Heart right ventricle (tissue), 16 donors: ENCODE measurements around the gene MS4A10. TPM values are rescaled to one million over a fixed set of nuclear protein-coding genes. Genes with fewer than 3 reads are reported as not detected.

Experiments used
- ATAC-seq, 8 donors: fragments of 200-7000 bp; cut with Tn5 transposase; one replicate each; pipeline ENCODE4 v1.9.1; 2020; ENCODE audit warnings: mild to moderate bottlenecking in 8 of 8, moderate library complexity in 8 of 8, moderate number of reproducible peaks in 1 of 8
- DNase-seq, 2 donors: peaks; one replicate each; pipeline ENCODE4 v3.0.0-alpha.2; 2020
- H3K27ac ChIP-seq, 10 donors: fragments of 200-600 bp; sonication (generic) in 2 of 10; one replicate each; pipeline versions ENCODE4 v1.5.0 to v1.8.0; 2020 to 2022; ENCODE audit warnings: mild to moderate bottlenecking in 3 of 10
- H3K27me3 ChIP-seq, 7 donors: fragments of 200-600 bp; one replicate each; pipeline ENCODE4 v1.8.0; 2021 to 2022; ENCODE audit warnings: mild to moderate bottlenecking in 2 of 7
- H3K36me3 ChIP-seq, 9 donors: fragments of 200-600 bp; sonication (generic) in 1 of 9; one replicate each; pipeline versions ENCODE4 v1.5.0 to v1.8.0; 2020 to 2022; ENCODE audit warnings: mild to moderate bottlenecking in 2 of 9
- H3K4me1 ChIP-seq, 9 donors: fragments of 200-600 bp; sonication (generic) in 1 of 9; one replicate each; pipeline versions ENCODE4 v1.5.0 to v1.8.0; 2020 to 2022; ENCODE audit warnings: mild to moderate bottlenecking in 4 of 9
- H3K4me3 ChIP-seq, 10 donors: fragments of 200-600 bp; sonication (generic) in 2 of 10; one replicate each; pipeline versions ENCODE4 v1.5.0 to v1.8.0; 2020 to 2022; ENCODE audit warnings: mild to moderate bottlenecking in 7 of 10, moderate library complexity in 2 of 10
- H3K9me3 ChIP-seq, 11 donors: fragments of 200-600 bp in 10 of 11; sonication (generic) in 2 of 11; one replicate each; pipeline versions ENCODE4 v1.5.0 to v1.8.0; 2013 to 2022; ENCODE audit warnings: mild to moderate bottlenecking in 2 of 11, control low read depth in 1 of 11, moderate library complexity in 1 of 11
- CTCF ChIP-seq, 9 donors: fragments of 200-600 bp; sonication (generic) in 2 of 9; IDR thresholded peaks; one replicate each; pipeline versions ENCODE4 v1.5.0 to v1.8.0; 2021 to 2022; ENCODE audit warnings: antibody characterized with exemption in 9 of 9, mild to moderate bottlenecking in 5 of 9, moderate library complexity in 1 of 9
- WGBS, 2 donors: extraction: QIAGEN DNeasy Blood & Tissue Kit; methylation state at CpG; one replicate each; pipeline ENCODE4 v1.1.7; 2013; ENCODE audit warnings: inconsistent platforms in 1 of 2; 5-methylcytosine and 5-hydroxymethylcytosine counted together
- intact Hi-C, 10 donors: fragments of 100-400 bp; cut with DNase I; formaldehyde crosslinking; loops; one replicate each; pipeline versions ENCODE4 v1.11.1 to v1.14.2; 2022
- polyA plus RNA-seq, 2 donors: library from polyadenylated mRNA; stranded (reverse); fragments of 200-250 nt; gene quantifications; one replicate each; pipeline ENCODE4 v1.2.3, GENCODE V29; 2013
- total RNA-seq, 10 donors: library from RNA; stranded (reverse); fragmentation: NEBNext Ultra II Directional in 3 of 10; extraction: Animal tissue kit (Norgen Biotek cat#: 25700) in 3 of 10; gene quantifications; one replicate each; pipeline versions ENCODE4 v1.2.1 to v1.2.4, GENCODE V29; 2021 to 2023
- donor health status: Arrhythmogenic right ventricular cardiomyopathy.
- donor health status: ischemic (EF 13 %, LVEDD 7.1; RV severe dilation, severe dysfunction).
- donor health status: healthy with polysubstance abuse.
- donor health status: DM: no; HTN: yes; CAD: no.
- donor health status: DM: no; HTN: no; CAD: no.
- donor health status: ischemic (EF 25% LVEDD 6.9; RV normal size, moderate dysfunction).
- donor health status: ischemic (EF 25% LVEDD 5.7; RV mildly dilated, moderate dysfunction).
- donor health status: healthy.
- donor health status: DM: yes; HTN: yes; CAD: no.
- donor health status: Ischemic cardiomyopathy.
- donor health status: ischemic (EF 35%, LVEDD 5.7; RV mildly dilated, moderate dysfunction).
- donor health status: nonischemic (EF 11% LVEDD 7.7; RV severe dilation, severe dysfunction).
- donor health status: DM: yes; HTN: yes; CAD: no.
- donor health status: PGD.
- donor health status: ischemic (EF 29% LVEDD 5.4; RV normal size, mild dysfunction).
- donor health status: nonischemic (EF 23%, LVEDD 6.1; RV moderate dilation, normal function).

MS4A10 gene
- total and polyA plus RNA-seq, 12 donors, result not detected

DNA sequence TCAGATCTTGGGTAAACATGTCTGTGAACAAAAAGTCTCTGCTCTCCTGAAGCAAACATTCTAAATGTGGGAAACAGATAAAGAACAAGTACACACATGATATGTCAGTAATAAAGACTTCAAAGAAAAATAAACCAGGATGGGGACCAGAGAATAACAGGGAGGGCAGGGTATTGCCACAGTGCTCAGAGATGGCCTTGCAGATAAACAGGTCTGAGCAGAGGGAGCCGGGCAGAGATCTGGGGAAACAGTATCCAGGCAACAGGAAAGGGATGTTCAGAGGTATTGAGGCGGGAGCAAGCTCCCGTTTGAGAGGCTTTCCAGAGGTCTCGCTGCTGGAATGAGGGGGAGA is 59.7 kb downstream of the MS4A10 start:
- ATAC-seq (no peak), DNase-seq (no peak)
- Histone ChIP-seq H3K4me3 (no peak overlapping the region), H3K9me3 (no peaks in the 10 kb centered on the region), H3K4me1 (peaks cover 23 to 51% (median 38%) of the 10 kb centered on the region in 9 donors), H3K27me3 (no peaks in the 10 kb centered on the region), H3K36me3 (peaks cover 0 to 39% (median 8%) of the 10 kb centered on the region in 9 donors), H3K27ac (peak overlapping the region in 1 of 10 donors; percentile 5)
- intact Hi-C loops, result loop anchor here in 3 of 10 donors (5.0 kb wide), 1 partner anchor 32 kb away; no protein-coding TSS in a partner anchor
- WGBS, 2 donors, result 38 to 45% methylated on average over 4 of the region's 4 CpGs
- no peak for TF ChIP-seq CTCF (IDR thresholded peaks at IDR 0.05)

- Histone ChIP-seq H3K27ac (no peak overlapping the region), H3K4me1 (peaks cover 23 to 48% (median 36%) of the 10 kb centered on the region in 9 donors), H3K9me3 (no peaks in the 10 kb centered on the region), H3K27me3 (no peaks in the 10 kb centered on the region), H3K4me3 (no peak overlapping the region), H3K36me3 (peaks cover 0 to 44% (median 10%) of the 10 kb centered on the region in 9 donors)
- no peak for TF ChIP-seq CTCF (IDR thresholded peaks at IDR 0.05)
- ATAC-seq (no peak), DNase-seq (no peak)
- 82 to 85% methylated on average over 8 of the region's 8 CpGs for WGBS, 2 donors
- intact Hi-C loops, result no loop called here
These were observed 60.2 kb downstream of the MS4A10 start for GRCh38 chr11:60845338-60845737.

GRCh38 chr11:60847281-60847680 is 62.1 kb downstream of the MS4A10 start:
- Histone ChIP-seq H3K4me3 (peak overlapping the region in 1 of 10 donors; percentile 21), H3K27ac (no peak overlapping the region), H3K9me3 (no peaks in the 10 kb centered on the region), H3K27me3 (peaks cover 0 to 2% (median 0%) of the 10 kb centered on the region in 7 donors), H3K4me1 (peaks cover 15 to 33% (median 24%) of the 10 kb centered on the region in 9 donors), H3K36me3 (peaks cover 0 to 63% (median 21%) of the 10 kb centered on the region in 9 donors)
- WGBS, 2 donors, result 76 to 82% methylated on average over 13 of the region's 13 CpGs
- ATAC-seq (no peak), DNase-seq (no peak)
- TF ChIP-seq CTCF (IDR thresholded peaks at IDR 0.05), result no peak
- intact Hi-C loops, result no loop called here

GRCh38 chr11:60847896-60848295 is 62.8 kb downstream of the MS4A10 start:
- TF ChIP-seq CTCF (IDR thresholded peaks at IDR 0.05), result no peak
- no peak for DNase-seq
- Histone ChIP-seq H3K9me3 (no peaks in the 10 kb centered on the region), H3K36me3 (peaks cover 0 to 68% (median 21%) of the 10 kb centered on the region in 9 donors), H3K27me3 (peaks cover 0 to 4% (median 0%) of the 10 kb centered on the region in 7 donors), H3K4me1 (peaks cover 12 to 27% (median 18%) of the 10 kb centered on the region in 9 donors), H3K4me3 (peak overlapping the region in 1 of 10 donors; percentile 21), H3K27ac (peak overlapping the region in 1 of 10 donors; percentile 42)
- no peak for ATAC-seq
- intact Hi-C loops, result no loop called here
- 86% methylated on average over 12 of the region's 12 CpGs for WGBS, 2 donors
